ENCODE data around the gene ACSBG1.

DNA sequence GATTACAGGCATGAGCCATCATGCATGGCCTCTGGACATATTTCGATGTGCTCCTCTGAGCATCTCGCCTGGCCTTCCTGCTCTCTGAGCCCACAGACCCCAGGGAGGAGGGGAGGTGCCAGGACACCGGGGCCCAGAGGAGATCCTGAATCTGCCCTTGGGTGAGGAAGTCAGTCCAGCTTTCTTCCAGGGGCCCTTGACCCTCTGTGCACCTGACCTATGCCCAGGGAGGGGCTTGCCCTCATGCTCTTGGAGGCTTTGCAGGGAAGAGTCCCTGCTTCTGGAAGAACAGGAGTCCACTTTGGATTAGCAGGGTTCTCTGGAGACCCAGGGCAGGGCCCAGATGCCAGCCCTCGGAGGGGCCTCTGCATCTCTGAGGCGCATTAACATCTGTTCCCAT lies 1.4 kb downstream of the ACSBG1 start:
- no peak for TF ChIP-seq TAF1 (IDR thresholded peaks at IDR 0.05; ENCODE audit: borderline replicate concordance, low read depth, low read length)
- no peak for TF ChIP-seq POLR2AphosphoS5 (IDR thresholded peaks at IDR 0.05; ENCODE audit: low read depth, low read length)

All from GM12892 (cell line).